VCaP (cell line): Measurements from ENCODE around the gene HS1BP3.

Source experiments
- H3K27ac ChIP-seq: fragments of 450-650 bp; 2 replicates; pipeline ENCODE4 v1.5.1; 2017
- CTCF ChIP-seq: fragments of 450-650 bp; conservative IDR thresholded peaks from 2 replicates; pipeline ENCODE4 v1.5.1; 2017; ENCODE audit warnings: mild to moderate bottlenecking, moderate library complexity

Gene HS1BP3

GRCh38 chr2:20593072-20594034 is 57.5 kb downstream of the HS1BP3 start:
- no peak for TF ChIP-seq CTCF
- no peak overlapping the region for H3K27ac ChIP-seq

- TF ChIP-seq CTCF: no peak
- no peak overlapping the region for H3K27ac ChIP-seq
Observed at GRCh38 chr2:20592106-20593071, 58.5 kb downstream of the HS1BP3 start.

- H3K27ac ChIP-seq: no peak overlapping the region
- TF ChIP-seq CTCF: no peak
Observed at GRCh38 chr2:20590704-20591515, 60.0 kb downstream of the HS1BP3 start.

GRCh38 chr2:20589975-20590703 is 60.8 kb downstream of the HS1BP3 start:
- no peak overlapping the region for H3K27ac ChIP-seq
- TF ChIP-seq CTCF: no peak

GRCh38 chr2:20588918-20589871 is 61.7 kb downstream of the HS1BP3 start:
- no peak overlapping the region for H3K27ac ChIP-seq
- no peak for TF ChIP-seq CTCF
